HEK293T (cell line): ENCODE results near the gene NET1.
"Not testable (repeated sequence)": the region's sequence is repeated elsewhere in the genome, so short reads cannot be mapped to it uniquely, and the experiment has no call there.

Source experiments
- CTCF ChIA-PET: fragments of 350-600 bp; formaldehyde crosslinking; extraction: SDS; loops from one replicate; lab custom pipeline; 2021; ENCODE audit warnings: antibody characterized with exemption, inconsistent platforms; lab: Yijun Ruan, JAX
- POLR2A ChIA-PET: fragments of 350-600 bp; formaldehyde crosslinking; extraction: SDS; loops from one replicate; lab custom pipeline; 2020; ENCODE audit warnings: antibody characterized with exemption, inconsistent platforms; lab: Yijun Ruan, JAX
- DNase-seq: peaks from one replicate; pipeline ENCODE4 v3.0.0; 2012; ENCODE audit warnings: mixed read lengths; ENCODE audit errors: extremely low spot score
- ARNT ChIP-seq: fragments of 450-650 bp; IDR thresholded peaks from 2 replicates; pipeline ENCODE4 v1.6.1; 2017; ENCODE audit warnings: mild to moderate bottlenecking
- BHLHE40 ChIP-seq: fragments of 450-650 bp; IDR thresholded peaks from 2 replicates; pipeline ENCODE4 v1.6.1; 2016; ENCODE audit warnings: mild to moderate bottlenecking, moderate library complexity, borderline replicate concordance
- CTBP1 ChIP-seq: fragments of 450-650 bp; IDR thresholded peaks from 2 replicates; pipeline ENCODE4 v1.6.1; 2016; ENCODE audit warnings: borderline replicate concordance
- ELF4 ChIP-seq: fragments of 450-650 bp; IDR thresholded peaks from 2 replicates; pipeline ENCODE4 v1.6.1; 2017; ENCODE audit warnings: antibody characterized with exemption
- FOXA1 ChIP-seq: fragments of 450-650 bp; IDR thresholded peaks from 2 replicates; pipeline ENCODE4 v1.6.1; 2016; ENCODE audit warnings: mild to moderate bottlenecking
- FOXK2 ChIP-seq: fragments of 450-650 bp; IDR thresholded peaks from 2 replicates; pipeline ENCODE4 v1.6.1; 2016; ENCODE audit warnings: mild to moderate bottlenecking
- FOXM1 ChIP-seq: fragments of 450-650 bp; IDR thresholded peaks from 2 replicates; pipeline ENCODE4 v1.6.1; 2017; ENCODE audit warnings: mild to moderate bottlenecking, borderline replicate concordance
- HDGF ChIP-seq: fragments of 450-650 bp; IDR thresholded peaks from 2 replicates; pipeline ENCODE4 v1.6.1; 2017; ENCODE audit warnings: antibody characterized with exemption, borderline replicate concordance
- L3MBTL2 ChIP-seq: fragments of 450-650 bp; conservative IDR thresholded peaks from 2 replicates; pipeline ENCODE4 v1.6.1; 2016; ENCODE audit warnings: mild to moderate bottlenecking
- LEF1 ChIP-seq: fragments of 450-650 bp; IDR thresholded peaks from 2 replicates; pipeline ENCODE4 v1.6.1; 2017; ENCODE audit warnings: mild to moderate bottlenecking, borderline replicate concordance
- NFRKB ChIP-seq: fragments of 450-650 bp; IDR thresholded peaks from 2 replicates; pipeline ENCODE4 v1.6.1; 2016; ENCODE audit warnings: mild to moderate bottlenecking, moderate library complexity
- PKNOX1 ChIP-seq: fragments of 450-650 bp; IDR thresholded peaks from 2 replicates; pipeline ENCODE4 v1.6.1; 2016
- SP1 ChIP-seq: fragments of 450-650 bp; IDR thresholded peaks from 2 replicates; pipeline ENCODE4 v1.6.1; 2017
- SUZ12 ChIP-seq: fragments of 450-650 bp; IDR thresholded peaks from 2 replicates; pipeline ENCODE4 v1.6.1; 2016; ENCODE audit warnings: mild to moderate bottlenecking
- TARDBP ChIP-seq: fragments of 450-650 bp; IDR thresholded peaks from 2 replicates; pipeline ENCODE4 v1.6.1; 2016
- ZNF384 ChIP-seq: fragments of 450-650 bp; IDR thresholded peaks from 2 replicates; pipeline ENCODE4 v1.6.1; 2016

NET1 gene

GRCh38 chr10:5469353-5470061 lies 57.1 kb downstream of the NET1 start:
- DNase-seq: no peak
- TF ChIP-seq L3MBTL2: no peak
- TF ChIP-seq CTBP1: no peak
- no peak for TF ChIP-seq SUZ12
- no peak for TF ChIP-seq ZNF384
- TF ChIP-seq ARNT: no peak
- TF ChIP-seq FOXM1: no peak
- no peak for TF ChIP-seq BHLHE40
- no peak for TF ChIP-seq HDGF
- no peak for TF ChIP-seq NFRKB
- no peak for TF ChIP-seq SP1
- TF ChIP-seq FOXA1: no peak
- TF ChIP-seq LEF1: no peak
- no peak for TF ChIP-seq ELF4
- TF ChIP-seq FOXK2: no peak
- TF ChIP-seq PKNOX1: no peak
- ChIA-PET POLR2A (no interaction called here), CTCF (no interaction called here)

- ChIA-PET POLR2A (no interaction called here), CTCF (no interaction called here)
- DNase-seq: no peak
- TF ChIP-seq BHLHE40 (no peak), FOXA1 (no peak), CTBP1 (no peak), SUZ12 (no peak), ELF4 (no peak), SP1 (no peak), PKNOX1 (no peak), FOXM1 (no peak), ARNT (no peak), FOXK2 (no peak), ZNF384 (no peak), L3MBTL2 (no peak), TARDBP (no peak)
Measured at GRCh38 chr10:5470062-5470751, 57.9 kb downstream of the NET1 start.

- CTCF ChIA-PET, POLR2A ChIA-PET, DNase-seq: not testable (repeated sequence)
Measured at GRCh38 chr10:5474642-5475041, 62.3 kb downstream of the NET1 start.

- DNase-seq, POLR2A ChIA-PET, CTCF ChIA-PET: not testable (repeated sequence)
Measured at GRCh38 chr10:5475088-5475487, 62.7 kb downstream of the NET1 start.

GRCh38 chr10:5475974-5476807 lies 63.8 kb downstream of the NET1 start:
- DNase-seq, CTCF ChIA-PET, POLR2A ChIA-PET: not testable (repeated sequence)

GRCh38 chr10:5476918-5477525 lies 64.7 kb downstream of the NET1 start:
- ChIA-PET POLR2A (no interaction called here), CTCF (no interaction called here)
- DNase-seq: no peak
- TF ChIP-seq CTBP1: no peak
- TF ChIP-seq FOXA1: no peak
- no peak for TF ChIP-seq SP1
- TF ChIP-seq ARNT: no peak
- no peak for TF ChIP-seq TARDBP
- no peak for TF ChIP-seq LEF1
- no peak for TF ChIP-seq ZNF384
- no peak for TF ChIP-seq ELF4

- TF ChIP-seq CTBP1 (no peak), ZNF384 (no peak), PKNOX1 (no peak), LEF1 (no peak), TARDBP (no peak), SUZ12 (no peak), BHLHE40 (no peak), NFRKB (no peak), L3MBTL2 (no peak), SP1 (no peak), FOXM1 (no peak), FOXA1 (no peak), FOXK2 (no peak), ARNT (no peak), HDGF (no peak), ELF4 (no peak)
- DNase-seq: no peak
Measured at GRCh38 chr10:5477948-5478693, 65.8 kb downstream of the NET1 start.

More at GRCh38 chr10:5477948-5478693, 65.8 kb downstream of the NET1 start:
- ChIA-PET POLR2A (no interaction called here), CTCF (no interaction called here)
